A549 (cell line): ENCODE measurements around the gene TARDBP. TPM values are rescaled to one million over a fixed set of nuclear protein-coding genes. Genes with fewer than 3 reads are reported as not detected.

Experiments used
- ATAC-seq, 2 experiments: fragments of 200-7000 bp in 1 of 2; fragments of >200 bp in 1 of 2; cut with Nextera tagmentation in 1 of 2; cut with Tn5 transposase in 1 of 2; 3 replicates each; pipeline versions ENCODE4 v1.8.0 to v1.9.1; 2018 to 2020; ENCODE audit warnings: mild to moderate bottlenecking in 1 of 2, moderate library complexity in 1 of 2
- CTCF ChIA-PET: fragments of 300-600 bp; sonication (Branson Sonifier 250); formaldehyde crosslinking; extraction: SDS; loops from one replicate; lab custom pipeline; 2021; ENCODE audit warnings: antibody characterized with exemption, inconsistent platforms; lab: Yijun Ruan, JAX
- POLR2A ChIA-PET: fragments of 350-600 bp; formaldehyde crosslinking; extraction: SDS; loops from one replicate; lab custom pipeline; 2021; ENCODE audit warnings: antibody characterized with exemption, inconsistent platforms; lab: Yijun Ruan, JAX
- DNase-seq, 2 experiments: peaks; one replicate each; pipeline versions ENCODE4 v3.0.0 to v3.0.0-alpha.2; 2011 to 2016; ENCODE audit warnings: low read depth in 1 of 2, low spot score in 1 of 2
- FAIRE-seq: peaks from 2 replicates; lab custom pipeline; 2011; peaks lifted over from hg19 to GRCh38; lab: Jason Lieb, UNC
- H3K27ac ChIP-seq, 2 experiments: fragments of >200 bp; sonication (Bioruptor Twin); formaldehyde crosslinking; 3 replicates each; pipeline ENCODE4 v1.5.1; 2016 to 2017
- H3K4me1 ChIP-seq: fragments of >200 bp; sonication (Bioruptor Twin); formaldehyde crosslinking; 3 replicates; pipeline ENCODE4 v1.6.1; 2016
- H3K4me2 ChIP-seq: fragments of >200 bp; sonication (Bioruptor Twin); formaldehyde crosslinking; 3 replicates; pipeline ENCODE4 v1.6.1; 2016
- H3K4me3 ChIP-seq: fragments of >200 bp; sonication (Bioruptor Twin); formaldehyde crosslinking; 3 replicates; pipeline ENCODE4 v1.5.1; 2016
- H3K9me3 ChIP-seq: fragments of >200 bp; sonication (Bioruptor Twin); formaldehyde crosslinking; 3 replicates; pipeline ENCODE4 v1.6.1; 2016
- CBX2 ChIP-seq: fragments of 200-600 bp; sonication (generic); IDR thresholded peaks from 2 replicates; pipeline ENCODE4 v1.6.1; 2016; ENCODE audit warnings: low read depth, mild to moderate bottlenecking, borderline replicate concordance
- CHD2 ChIP-seq: fragments of 150-350 bp; IDR thresholded peaks from 2 replicates; pipeline ENCODE4 v1.6.1; 2014; ENCODE audit warnings: low read length; ENCODE audit not compliant: partially characterized antibody
- ELK1 ChIP-seq: fragments of 150-350 bp; IDR thresholded peaks from 2 replicates; pipeline ENCODE4 v1.6.1; 2014; ENCODE audit warnings: low read depth, mild to moderate bottlenecking, low read length
- ESRRA ChIP-seq: fragments of 150-350 bp; IDR thresholded peaks from 2 replicates; pipeline ENCODE4 v1.6.1; 2014; ENCODE audit warnings: mild to moderate bottlenecking, low read length, borderline replicate concordance
- FOXS1 ChIP-seq: fragments of 250-450 bp; sonication (Bioruptor Pico); IDR thresholded peaks from 2 replicates; pipeline ENCODE4 v1.5.0; 2020; ENCODE audit warnings: mild to moderate bottlenecking, moderate library complexity
- HEYL ChIP-seq: fragments of 250-450 bp; sonication (Bioruptor Pico); IDR thresholded peaks from 2 replicates; pipeline ENCODE4 v1.8.0; 2021; ENCODE audit warnings: mild to moderate bottlenecking, moderate library complexity
- HOXB13 ChIP-seq: fragments of 250-450 bp; sonication (Bioruptor Pico); IDR thresholded peaks from 2 replicates; pipeline ENCODE4 v1.5.0; 2020; ENCODE audit warnings: low read depth, mild to moderate bottlenecking, moderate library complexity
- HOXB5 ChIP-seq: fragments of 250-450 bp; sonication (Bioruptor Pico); IDR thresholded peaks from 2 replicates; pipeline ENCODE4 v1.5.0; 2020; ENCODE audit warnings: mild to moderate bottlenecking, moderate library complexity
- JUN ChIP-seq, 2 experiments: fragments of >200 bp; sonication (Bioruptor Twin); formaldehyde crosslinking; IDR thresholded peaks; 2 replicates in 1 of 2; 3 replicates in 1 of 2; pipeline ENCODE4 v1.6.1; 2016 to 2017
- JUNB ChIP-seq: fragments of >200 bp; sonication (Bioruptor Twin); formaldehyde crosslinking; IDR thresholded peaks from 2 replicates; pipeline ENCODE4 v1.6.1; 2016
- KDM1A ChIP-seq: fragments of 200-600 bp; sonication (generic); IDR thresholded peaks from 2 replicates; pipeline ENCODE4 v1.6.1; 2016; ENCODE audit warnings: low read depth, mild to moderate bottlenecking
- KDM5A ChIP-seq: fragments of 200-600 bp; sonication (generic); IDR thresholded peaks from 2 replicates; pipeline ENCODE4 v1.6.1; 2016; ENCODE audit warnings: antibody characterized with exemption, mild to moderate bottlenecking
- MAX ChIP-seq: IDR thresholded peaks from 2 replicates; pipeline ENCODE4 v1.6.1; 2012
- MAZ ChIP-seq: fragments of 150-350 bp; IDR thresholded peaks from 2 replicates; pipeline ENCODE4 v1.6.1; 2014; ENCODE audit warnings: antibody characterized with exemption, low read depth, low read length, borderline replicate concordance
- NPAS2 ChIP-seq: fragments of 250-450 bp; sonication (Bioruptor Pico); IDR thresholded peaks from 2 replicates; pipeline ENCODE4 v1.8.0; 2022; ENCODE audit warnings: mild to moderate bottlenecking, moderate library complexity, borderline replicate concordance
- NR3C1 ChIP-seq: fragments of >200 bp; sonication (Bioruptor Twin); formaldehyde crosslinking; IDR thresholded peaks from 3 replicates; pipeline ENCODE4 v1.6.1; 2017
- PBX3 ChIP-seq: IDR thresholded peaks from 2 replicates; pipeline ENCODE4 v1.6.1; 2012
- PHF8 ChIP-seq: fragments of 200-600 bp; sonication (generic); IDR thresholded peaks from 2 replicates; pipeline ENCODE4 v1.6.1; 2016; ENCODE audit warnings: low read depth, mild to moderate bottlenecking, antibody characterized with exemption, moderate library complexity, borderline replicate concordance
- POLR2A ChIP-seq: IDR thresholded peaks from 2 replicates; pipeline ENCODE4 v1.6.1; 2012; ENCODE audit warnings: mild to moderate bottlenecking, low read length
- RARB ChIP-seq: fragments of 250-450 bp; sonication (Bioruptor Pico); IDR thresholded peaks from 2 replicates; pipeline ENCODE4 v1.8.0; 2021; ENCODE audit warnings: mild to moderate bottlenecking, moderate library complexity
- RCOR1 ChIP-seq: fragments of 150-350 bp; IDR thresholded peaks from 2 replicates; pipeline ENCODE4 v1.6.1; 2014; ENCODE audit warnings: antibody characterized with exemption, low read length, low read depth
- SMC3 ChIP-seq: fragments of >200 bp; sonication (Bioruptor Twin); formaldehyde crosslinking; IDR thresholded peaks from 3 replicates; pipeline ENCODE4 v1.6.1; 2018; ENCODE audit warnings: inconsistent platforms
- SREBF2 ChIP-seq: fragments of 450-650 bp; IDR thresholded peaks from 2 replicates; pipeline ENCODE4 v1.6.1; 2014; ENCODE audit warnings: mild to moderate bottlenecking, moderate library complexity
- TFCP2L1 ChIP-seq: fragments of 250-450 bp; sonication (Bioruptor Pico); IDR thresholded peaks from 2 replicates; pipeline ENCODE4 v1.5.0; 2021; ENCODE audit warnings: mild to moderate bottlenecking
- TP53 ChIP-seq: fragments of 250-450 bp; sonication (Bioruptor Pico); IDR thresholded peaks from 2 replicates; pipeline ENCODE4 v1.5.0; 2021; ENCODE audit warnings: mild to moderate bottlenecking, moderate library complexity
- ZC3H11A ChIP-seq: fragments of 450-650 bp; IDR thresholded peaks from 2 replicates; pipeline ENCODE4 v1.6.1; 2014; ENCODE audit warnings: antibody characterized with exemption, mild to moderate bottlenecking
- ZNF302 ChIP-seq: fragments of 250-450 bp; sonication (Bioruptor Pico); IDR thresholded peaks from 2 replicates; pipeline ENCODE4 v1.9.0; 2021; ENCODE audit warnings: inconsistent platforms, mild to moderate bottlenecking, moderate library complexity
- ZSCAN20 ChIP-seq: fragments of 250-450 bp; sonication (Bioruptor Pico); IDR thresholded peaks from 2 replicates; pipeline ENCODE4 v1.8.0; 2022; ENCODE audit warnings: mild to moderate bottlenecking, moderate library complexity
- WGBS: methylation state at CpG from one replicate; pipeline ENCODE4 v1.1.6; 2017; ENCODE audit errors: missing lambda C conversion rate; 5-methylcytosine and 5-hydroxymethylcytosine counted together
- polyA plus RNA-seq, 4 experiments: library from polyadenylated mRNA; depleted of rRNA in 3 of 4; stranded (reverse); fragments of >200 nt; fragmentation: RNase III in 1 of 4; extraction: RNeasy Plus Mini Kit Qiagen cat#74134 plus additional on column Dnase treatment in 1 of 4; gene quantifications; 2 replicates in 3 of 4; 3 replicates in 1 of 4; pipeline ENCODE4 v1.2.3, GENCODE V29; 2011 to 2017
- TF ChIP-seq, protein P1 (sequence below): fragments of >200 bp; sonication (Bioruptor Twin); formaldehyde crosslinking; IDR thresholded peaks from 2 replicates; pipeline ENCODE4 v1.6.1; 2016
- TF ChIP-seq, protein P2 (sequence below): fragments of >200 bp; sonication (Bioruptor Twin); formaldehyde crosslinking; IDR thresholded peaks from 3 replicates; pipeline ENCODE4 v1.5.1; 2016

The TARDBP gene
- polyA plus RNA-seq, 2 of the 4 experiments (the other 2 are of a cell fraction): 264 to 299 TPM

- TF ChIP-seq MAX (no peak), KDM5A (no peak), HOXB13 (CRISPR knock-in tag) (no peak), PHF8 (no peak), CBX2 (no peak), POLR2A (no peak), TFCP2L1 (CRISPR knock-in tag) (no peak), MAZ (no peak), SREBF2 (no peak), TP53 (no peak), FOXS1 (CRISPR knock-in tag) (no peak), RARB (no peak), NPAS2 (CRISPR knock-in tag) (no peak), ZC3H11A (no peak)
- TF ChIP-seq, protein P1, sequence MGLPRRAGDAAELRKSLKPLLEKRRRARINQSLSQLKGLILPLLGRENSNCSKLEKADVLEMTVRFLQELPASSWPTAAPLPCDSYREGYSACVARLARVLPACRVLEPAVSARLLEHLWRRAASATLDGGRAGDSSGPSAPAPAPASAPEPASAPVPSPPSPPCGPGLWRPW: no peak
- no peak overlapping the region for H3K4me2 ChIP-seq
- H3K4me3 ChIP-seq: no peak overlapping the region
- no peaks in the 10 kb centered on the region for H3K9me3 ChIP-seq
- 90% methylated on average over 3 of the region's 3 CpGs for WGBS
- no peak for DNase-seq
- no peak for FAIRE-seq
- ChIA-PET CTCF (interaction anchor here (4.2 kb wide), 1 partner anchor 27 kb away, joined by 16 read pairs; no protein-coding TSS in a partner anchor), POLR2A (no interaction called here)
- H3K27ac ChIP-seq: no peak overlapping the region
- peaks cover 6% of the 10 kb centered on the region; the same call in 1 of the 3 replicates for H3K4me1 ChIP-seq
- no peak for ATAC-seq
These were observed 52.5 kb downstream of the TARDBP start for GRCh38 chr1:11064942-11065341.

DNA sequence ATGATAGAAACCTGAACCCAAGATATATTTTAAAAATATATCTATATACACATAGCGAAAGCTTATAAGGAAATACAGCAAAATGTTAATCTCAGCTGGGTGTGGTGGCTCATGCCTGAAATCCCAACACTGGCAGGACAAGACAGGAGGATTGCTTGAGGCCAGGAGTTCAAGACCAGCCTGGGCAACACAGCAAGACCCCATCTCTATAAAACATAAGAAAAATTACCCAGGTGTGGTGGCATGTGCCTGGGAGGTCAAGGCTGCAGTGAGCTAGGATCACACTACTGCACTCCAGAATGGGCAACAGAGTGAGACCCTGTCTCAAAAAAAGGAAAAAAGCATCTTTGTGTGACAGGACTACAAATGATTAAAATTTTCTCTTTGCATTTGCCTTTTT is 53.3 kb downstream of the TARDBP start:
- WGBS: 96% methylated on average over 1 of the region's 1 CpG
- DNase-seq: no peak
- FAIRE-seq: no peak
- POLR2A ChIA-PET: no interaction called here
- Histone ChIP-seq H3K27ac (no peak overlapping the region), H3K9me3 (no peaks in the 10 kb centered on the region), H3K4me2 (no peak overlapping the region), H3K4me3 (no peak overlapping the region), H3K4me1 (peaks cover 5% of the 10 kb centered on the region; the same call in 1 of the 3 replicates)
- CTCF ChIA-PET: interaction anchor here (4.2 kb wide), 1 partner anchor 28 kb away, joined by 16 read pairs; no protein-coding TSS in a partner anchor
- ATAC-seq: no peak
- no peak for TF ChIP-seq ESRRA
- TF ChIP-seq KDM1A: no peak
- TF ChIP-seq POLR2A: no peak
- TF ChIP-seq ZSCAN20 (CRISPR knock-in tag): no peak
- no peak for TF ChIP-seq HOXB5 (CRISPR knock-in tag)
- no peak for TF ChIP-seq KDM5A
- no peak for TF ChIP-seq CHD2

- ChIA-PET POLR2A (interaction anchor here (1.0 kb wide), 2 partner anchors 8 to 31 kb away, joined by 3 read pairs; partner anchors contain the start of genes EXOSC10 and SRM), CTCF (interaction anchor here (0.6 to 1.0 kb wide), 3 partner anchors 30 to 126 kb away, joined by 3 to 4 read pairs (median 3); no protein-coding TSS in a partner anchor)
- no peak for FAIRE-seq
- H3K4me2 ChIP-seq: no peak overlapping the region
- no peaks in the 10 kb centered on the region for H3K4me1 ChIP-seq
- no peak overlapping the region for H3K4me3 ChIP-seq
- H3K9me3 ChIP-seq: no peaks in the 10 kb centered on the region
- no peak overlapping the region for H3K27ac ChIP-seq
- no peak for ATAC-seq
- 94% methylated on average over 18 of the region's 18 CpGs for WGBS
- DNase-seq: no peak
- TF ChIP-seq, protein P2, sequence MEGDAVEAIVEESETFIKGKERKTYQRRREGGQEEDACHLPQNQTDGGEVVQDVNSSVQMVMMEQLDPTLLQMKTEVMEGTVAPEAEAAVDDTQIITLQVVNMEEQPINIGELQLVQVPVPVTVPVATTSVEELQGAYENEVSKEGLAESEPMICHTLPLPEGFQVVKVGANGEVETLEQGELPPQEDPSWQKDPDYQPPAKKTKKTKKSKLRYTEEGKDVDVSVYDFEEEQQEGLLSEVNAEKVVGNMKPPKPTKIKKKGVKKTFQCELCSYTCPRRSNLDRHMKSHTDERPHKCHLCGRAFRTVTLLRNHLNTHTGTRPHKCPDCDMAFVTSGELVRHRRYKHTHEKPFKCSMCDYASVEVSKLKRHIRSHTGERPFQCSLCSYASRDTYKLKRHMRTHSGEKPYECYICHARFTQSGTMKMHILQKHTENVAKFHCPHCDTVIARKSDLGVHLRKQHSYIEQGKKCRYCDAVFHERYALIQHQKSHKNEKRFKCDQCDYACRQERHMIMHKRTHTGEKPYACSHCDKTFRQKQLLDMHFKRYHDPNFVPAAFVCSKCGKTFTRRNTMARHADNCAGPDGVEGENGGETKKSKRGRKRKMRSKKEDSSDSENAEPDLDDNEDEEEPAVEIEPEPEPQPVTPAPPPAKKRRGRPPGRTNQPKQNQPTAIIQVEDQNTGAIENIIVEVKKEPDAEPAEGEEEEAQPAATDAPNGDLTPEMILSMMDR: no peak
- TF ChIP-seq ESRRA (no peak), POLR2A (no peak), HOXB5 (CRISPR knock-in tag) (no peak), MAX (no peak), SREBF2 (no peak), JUN (IDR thresholded peaks at IDR 0.05) (no peak), PBX3 (no peak), ELK1 (no peak), NR3C1 (no peak), SMC3 (no peak), CHD2 (no peak), ZNF302 (CRISPR knock-in tag) (no peak), RARB (no peak), JUNB (no peak), RCOR1 (no peak), HEYL (CRISPR knock-in tag) (no peak)
These were observed 55.5 kb downstream of the TARDBP start for GRCh38 chr1:11067716-11068599.
